HG03354 (cell line): ENCODE results near the gene CA4.

Source experiments
- ATAC-seq: cut with Tn5 transposase; IDR thresholded peaks from one replicate; pipeline ENCODE4 v1.9.1; 2021; ENCODE audit warnings: mild to moderate bottlenecking; ENCODE audit not compliant: unreplicated experiment, poor library complexity, severe bottlenecking

CA4 gene

GRCh38 chr17:60128171-60128859, 21.5 kb upstream of the CA4 start:
- no peak for ATAC-seq

GRCh38 chr17:60129164-60129563, 20.6 kb upstream of the CA4 start:
- ATAC-seq = no peak

- ATAC-seq = no peak
Measured at GRCh38 chr17:60130466-60130865, 19.3 kb upstream of the CA4 start.

DNA sequence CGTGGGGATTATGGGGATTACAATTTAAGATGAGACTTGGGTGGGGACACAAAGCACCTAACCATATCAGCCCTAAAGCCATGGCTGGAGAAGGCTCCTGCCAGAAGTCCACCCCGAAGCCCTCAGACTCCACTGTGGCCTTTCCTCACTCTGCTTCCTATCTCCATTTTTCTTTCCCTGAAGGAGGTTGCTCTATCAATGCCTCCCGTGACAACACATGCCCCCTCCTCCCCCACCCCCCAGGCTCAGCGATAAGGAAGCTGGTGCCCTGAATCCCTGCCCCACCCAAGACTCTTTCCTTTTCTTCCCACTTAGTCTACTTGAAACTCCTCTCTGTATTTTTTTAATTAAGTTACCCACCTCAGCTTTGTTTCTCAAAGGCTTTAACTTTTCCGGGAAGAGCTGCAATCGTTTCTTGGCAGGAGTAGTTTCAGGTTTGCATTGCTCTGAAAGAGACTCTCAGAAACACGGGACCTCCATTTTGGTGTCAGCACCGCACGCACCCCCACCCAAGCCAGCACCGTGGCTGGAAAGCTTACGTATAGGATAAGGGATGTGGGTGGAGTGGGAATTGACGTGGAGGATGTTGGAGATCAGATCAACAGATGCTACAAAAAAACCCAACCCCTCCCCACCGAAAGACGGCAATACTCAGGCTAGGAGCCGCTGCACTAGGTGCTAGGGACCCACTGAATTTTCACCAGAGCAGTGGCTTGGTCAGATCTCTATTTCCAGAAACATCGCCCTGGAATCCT, 15.2 kb upstream of the CA4 start:
- peak; percentile 31 for ATAC-seq

GRCh38 chr17:60135151-60135950, 14.4 kb upstream of the CA4 start:
- peak; percentile 87 for ATAC-seq

DNA sequence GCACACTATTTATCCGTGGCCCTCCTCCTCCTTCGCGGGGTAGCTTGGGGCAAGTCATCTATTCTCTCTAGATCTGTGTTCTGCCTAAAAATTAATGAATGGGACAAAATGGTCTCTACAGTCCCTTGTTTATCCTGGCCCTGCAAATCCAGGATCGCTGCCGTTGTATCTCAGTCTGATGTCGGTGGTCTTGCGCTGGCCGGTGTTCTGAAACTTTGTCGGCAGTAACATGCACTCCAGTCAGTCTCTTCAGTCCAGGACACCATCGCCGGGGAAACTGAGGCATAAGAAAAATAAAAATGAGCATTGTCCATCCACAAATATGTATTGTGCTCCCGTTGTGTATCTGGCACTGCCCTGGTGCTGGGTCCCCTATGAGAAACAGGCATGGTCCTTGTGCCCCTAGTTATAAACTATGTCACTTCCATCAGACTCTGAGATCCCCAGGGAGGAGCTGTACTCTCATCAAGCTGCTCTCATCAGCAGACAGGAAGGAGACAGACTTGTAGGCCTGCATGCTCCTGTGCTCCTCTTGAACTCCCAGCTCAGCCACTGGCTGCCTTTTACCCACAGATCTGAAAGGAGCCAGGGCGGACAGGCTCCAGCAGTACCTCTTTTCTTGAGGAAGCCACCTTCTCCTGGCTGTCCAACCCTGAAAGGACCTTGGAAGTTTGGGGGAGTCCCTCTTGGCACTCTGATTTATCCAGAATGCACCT, 13.7 kb upstream of the CA4 start:
- ATAC-seq = no peak

GRCh38 chr17:60137731-60138130, 12.0 kb upstream of the CA4 start:
- ATAC-seq = no peak

GRCh38 chr17:60138769-60139437, 10.9 kb upstream of the CA4 start:
- no peak for ATAC-seq

DNA sequence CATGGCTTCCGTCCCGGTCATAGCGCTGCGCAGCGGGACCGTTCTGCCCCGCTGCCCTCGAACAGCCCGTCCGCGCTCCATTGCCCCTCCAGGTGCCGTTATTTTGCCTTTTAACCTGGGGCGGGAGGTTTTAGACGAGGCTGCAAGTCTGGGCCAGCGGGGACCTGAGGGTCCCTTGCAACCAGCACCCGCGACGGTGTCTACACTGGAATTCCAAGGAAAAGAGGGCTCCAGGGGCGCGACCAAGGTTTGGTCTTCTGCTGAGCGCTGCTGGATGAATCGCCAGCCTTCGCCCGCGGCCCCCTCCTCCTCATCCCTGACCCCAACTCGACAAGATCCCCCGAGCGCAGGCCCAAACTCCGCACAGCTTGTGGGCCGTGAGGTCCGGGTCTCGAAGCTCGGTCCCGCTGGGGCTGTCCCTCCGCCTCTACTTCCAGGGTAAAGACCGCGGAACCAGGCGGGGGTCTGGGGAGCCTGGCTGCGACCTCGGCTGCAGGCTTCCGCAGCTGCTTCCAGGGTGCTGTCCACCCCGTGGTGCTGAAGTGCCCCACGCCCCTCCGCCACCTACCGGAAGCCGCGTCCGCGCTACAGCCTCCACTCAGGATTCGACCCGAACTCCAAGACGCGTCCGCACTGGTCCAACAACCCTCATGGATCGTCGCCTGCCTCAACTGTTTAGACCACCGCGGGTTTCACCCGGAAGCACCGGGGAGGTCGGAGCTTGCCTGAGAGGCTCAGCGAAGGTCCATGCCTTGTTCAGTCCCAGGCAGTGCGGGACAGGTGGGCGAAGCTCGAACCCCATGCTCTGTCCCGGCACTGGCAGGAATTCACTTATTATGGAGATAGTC, 10.1 kb upstream of the CA4 start:
- ATAC-seq = no peak

GRCh38 chr17:60141111-60142018, 8.4 kb upstream of the CA4 start:
- ATAC-seq = no peak

GRCh38 chr17:60142872-60143499, 6.8 kb upstream of the CA4 start:
- peak; percentile 70 for ATAC-seq

DNA sequence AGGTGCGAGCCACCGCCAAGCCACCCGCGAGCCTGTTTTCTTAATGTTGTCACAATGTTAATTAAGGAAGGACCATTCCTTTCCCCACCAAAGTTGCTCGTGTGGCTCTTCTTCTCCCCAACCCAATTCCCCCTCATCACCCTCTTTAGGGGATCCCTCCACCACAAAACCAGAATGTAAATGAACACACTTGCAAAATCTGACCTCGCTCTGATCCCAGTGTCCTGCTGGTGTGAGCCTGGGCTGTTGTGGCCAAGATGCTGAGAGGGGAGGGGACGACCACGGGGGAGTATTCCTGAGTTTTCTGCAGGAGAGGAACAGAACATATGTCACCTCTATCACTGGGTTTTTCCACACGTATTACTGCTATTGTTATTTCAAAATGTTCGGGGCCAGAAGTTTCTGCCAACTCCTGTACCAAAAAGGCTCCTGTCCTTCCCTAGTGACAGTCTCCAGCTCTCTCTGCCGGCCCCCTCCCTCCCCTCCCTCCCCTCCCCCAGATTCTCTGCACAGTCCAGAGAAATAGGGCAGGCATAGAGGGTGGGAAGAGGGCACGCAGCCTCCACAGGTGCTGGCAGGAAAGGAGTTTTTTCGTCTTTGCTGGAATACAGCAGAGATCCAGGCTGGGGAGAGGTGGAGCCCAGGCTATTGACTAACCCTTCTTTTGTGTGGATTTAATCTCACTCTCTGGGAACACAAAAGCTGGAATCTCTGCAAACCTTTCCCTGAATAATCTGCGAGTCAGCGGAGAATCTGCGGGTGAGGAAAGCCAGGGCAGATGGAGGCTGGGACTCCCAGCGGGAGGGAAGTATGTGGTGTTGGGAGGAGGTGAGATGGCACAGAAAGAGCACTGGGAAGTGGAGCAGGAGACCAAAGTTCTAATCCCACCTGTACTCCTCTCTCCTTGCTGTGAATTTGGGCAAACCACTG, 4.5 kb upstream of the CA4 start:
- ATAC-seq = no peak

GRCh38 chr17:60146206-60146605, 3.6 kb upstream of the CA4 start:
- ATAC-seq = no peak

- ATAC-seq = no peak
Measured at GRCh38 chr17:60147553-60148223, 2.1 kb upstream of the CA4 start.

GRCh38 chr17:60148373-60148772, 1.4 kb upstream of the CA4 start:
- no peak for ATAC-seq

DNA sequence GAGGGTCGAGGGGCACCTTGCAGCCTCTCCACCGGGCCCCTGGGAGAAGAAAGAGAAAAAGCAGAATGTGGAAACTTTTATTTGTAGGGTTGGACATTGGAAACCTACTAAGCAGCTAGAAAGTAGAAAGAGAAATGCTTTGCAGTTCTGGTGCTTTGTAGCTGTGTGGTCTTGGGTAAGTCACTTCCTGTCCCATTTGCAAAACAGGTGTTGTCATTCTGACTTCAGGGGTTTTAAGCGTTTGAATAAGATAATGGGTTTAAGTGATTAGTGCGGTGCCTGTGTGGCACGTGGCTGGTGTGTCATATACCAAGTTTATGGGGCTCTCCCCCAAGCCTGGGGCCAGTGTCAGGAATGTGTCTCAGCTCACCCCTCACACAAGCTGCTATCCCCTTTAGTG, 1.6 kb downstream of the CA4 start:
- peak; percentile 79 for ATAC-seq
